ENCODE results near the gene MAMLD1.
"Not testable (repeated sequence)": the region's sequence is repeated elsewhere in the genome, so short reads cannot be mapped to it uniquely, and the experiment has no call there.

The MAMLD1 gene

GRCh38 chrX:150337026-150337425, 26.1 kb upstream of the MAMLD1 start:
- no peak for DNase-seq
- Mint-ChIP-seq H3K36me3 (ENCODE audit: low read depth) (no peaks in the 10 kb centered on the region), H3K27ac (no peak overlapping the region), H3K4me3 (no peak overlapping the region), H3K9me3 (no peaks in the 10 kb centered on the region), H3K4me1 (ENCODE audit: low read depth) (peaks cover 9% of the 10 kb centered on the region), H3K27me3 (no peaks in the 10 kb centered on the region)

- no peak for DNase-seq
- H3K27me3 Mint-ChIP-seq, result no peaks in the 10 kb centered on the region
- H3K4me1 Mint-ChIP-seq (ENCODE audit: low read depth), result peaks cover 9% of the 10 kb centered on the region
- no peaks in the 10 kb centered on the region for H3K9me3 Mint-ChIP-seq
- H3K27ac Mint-ChIP-seq, result no peak overlapping the region
- H3K36me3 Mint-ChIP-seq (ENCODE audit: low read depth), result no peaks in the 10 kb centered on the region
- no peak overlapping the region for H3K4me3 Mint-ChIP-seq
Observed at GRCh38 chrX:150337536-150337935, 25.6 kb upstream of the MAMLD1 start.

GRCh38 chrX:150338615-150339014, 24.5 kb upstream of the MAMLD1 start:
- H3K9me3 Mint-ChIP-seq, result no peaks in the 10 kb centered on the region
- H3K27ac Mint-ChIP-seq, result no peak overlapping the region
- no peak overlapping the region for H3K4me3 Mint-ChIP-seq
- DNase-seq, result no peak
- no peaks in the 10 kb centered on the region for H3K4me1 Mint-ChIP-seq (ENCODE audit: low read depth)
- H3K36me3 Mint-ChIP-seq (ENCODE audit: low read depth), result no peaks in the 10 kb centered on the region
- H3K27me3 Mint-ChIP-seq, result no peaks in the 10 kb centered on the region

GRCh38 chrX:150339736-150340135, 23.4 kb upstream of the MAMLD1 start:
- H3K36me3 Mint-ChIP-seq (ENCODE audit: low read depth), result no peaks in the 10 kb centered on the region

GRCh38 chrX:150340326-150340725, 22.8 kb upstream of the MAMLD1 start:
- not testable (repeated sequence) for H3K4me1 Mint-ChIP-seq (ENCODE audit: low read depth); H3K4me3 Mint-ChIP-seq; H3K36me3 Mint-ChIP-seq (ENCODE audit: low read depth); H3K27ac Mint-ChIP-seq; H3K9me3 Mint-ChIP-seq; H3K27me3 Mint-ChIP-seq; DNase-seq

More at GRCh38 chrX:150339736-150340135, 23.4 kb upstream of the MAMLD1 start:
- DNase-seq, result no peak
- peaks cover 3% of the 10 kb centered on the region for H3K27me3 Mint-ChIP-seq
- no peaks in the 10 kb centered on the region for H3K4me1 Mint-ChIP-seq (ENCODE audit: low read depth)
- H3K27ac Mint-ChIP-seq, result no peak overlapping the region
- no peak overlapping the region for H3K4me3 Mint-ChIP-seq
- no peaks in the 10 kb centered on the region for H3K9me3 Mint-ChIP-seq

- no peak for DNase-seq
- peaks cover 41% of the 10 kb centered on the region for H3K27me3 Mint-ChIP-seq
- no peaks in the 10 kb centered on the region for H3K36me3 Mint-ChIP-seq (ENCODE audit: low read depth)
- no peak overlapping the region for H3K27ac Mint-ChIP-seq
- H3K4me3 Mint-ChIP-seq, result no peak overlapping the region
- H3K9me3 Mint-ChIP-seq, result no peaks in the 10 kb centered on the region
- H3K4me1 Mint-ChIP-seq (ENCODE audit: low read depth), result no peaks in the 10 kb centered on the region
Observed at GRCh38 chrX:150347471-150347870, 15.6 kb upstream of the MAMLD1 start.

- Mint-ChIP-seq H3K27me3 (peaks cover 41% of the 10 kb centered on the region), H3K9me3 (no peaks in the 10 kb centered on the region), H3K36me3 (ENCODE audit: low read depth) (no peaks in the 10 kb centered on the region), H3K4me1 (ENCODE audit: low read depth) (no peaks in the 10 kb centered on the region), H3K4me3 (no peak overlapping the region), H3K27ac (no peak overlapping the region)
- no peak for DNase-seq
Observed at GRCh38 chrX:150348365-150348764, 14.8 kb upstream of the MAMLD1 start.

- peaks cover 32% of the 10 kb centered on the region for H3K27me3 Mint-ChIP-seq
- H3K36me3 Mint-ChIP-seq (ENCODE audit: low read depth), result no peaks in the 10 kb centered on the region
- no peak overlapping the region for H3K27ac Mint-ChIP-seq
- no peak for DNase-seq
- no peak overlapping the region for H3K4me3 Mint-ChIP-seq
- H3K4me1 Mint-ChIP-seq (ENCODE audit: low read depth), result no peaks in the 10 kb centered on the region
- no peaks in the 10 kb centered on the region for H3K9me3 Mint-ChIP-seq
Observed at GRCh38 chrX:150352114-150352513, 11.0 kb upstream of the MAMLD1 start.

GRCh38 chrX:150352581-150352980, 10.5 kb upstream of the MAMLD1 start:
- H3K27ac Mint-ChIP-seq, result no peak overlapping the region
- no peak for DNase-seq
- H3K4me3 Mint-ChIP-seq, result no peak overlapping the region
- no peaks in the 10 kb centered on the region for H3K4me1 Mint-ChIP-seq (ENCODE audit: low read depth)
- no peaks in the 10 kb centered on the region for H3K9me3 Mint-ChIP-seq
- H3K27me3 Mint-ChIP-seq, result peaks cover 28% of the 10 kb centered on the region
- H3K36me3 Mint-ChIP-seq (ENCODE audit: low read depth), result no peaks in the 10 kb centered on the region

- no peak overlapping the region for H3K4me3 Mint-ChIP-seq
- peaks cover 33% of the 10 kb centered on the region for H3K27me3 Mint-ChIP-seq
- peaks cover under 1% of the 10 kb centered on the region for H3K4me1 Mint-ChIP-seq (ENCODE audit: low read depth)
- no peaks in the 10 kb centered on the region for H3K36me3 Mint-ChIP-seq (ENCODE audit: low read depth)
- DNase-seq, result no peak
- no peak overlapping the region for H3K27ac Mint-ChIP-seq
- H3K9me3 Mint-ChIP-seq, result no peaks in the 10 kb centered on the region
Observed at GRCh38 chrX:150355913-150356312, 7.2 kb upstream of the MAMLD1 start.

GRCh38 chrX:150357790-150358189, 5.3 kb upstream of the MAMLD1 start:
- Mint-ChIP-seq H3K36me3 (ENCODE audit: low read depth) (no peaks in the 10 kb centered on the region), H3K9me3 (no peaks in the 10 kb centered on the region), H3K27ac (no peak overlapping the region), H3K4me3 (no peak overlapping the region), H3K27me3 (peaks cover 42% of the 10 kb centered on the region), H3K4me1 (ENCODE audit: low read depth) (peaks cover 12% of the 10 kb centered on the region)
- no peak for DNase-seq

- no peak for DNase-seq
- Mint-ChIP-seq H3K27ac (no peak overlapping the region), H3K9me3 (no peaks in the 10 kb centered on the region), H3K27me3 (peaks cover 42% of the 10 kb centered on the region), H3K36me3 (ENCODE audit: low read depth) (no peaks in the 10 kb centered on the region), H3K4me3 (no peak overlapping the region), H3K4me1 (ENCODE audit: low read depth) (peaks cover 12% of the 10 kb centered on the region)
Observed at GRCh38 chrX:150358651-150359050, 4.5 kb upstream of the MAMLD1 start.

- H3K27me3 Mint-ChIP-seq, result peaks cover 42% of the 10 kb centered on the region
- H3K4me1 Mint-ChIP-seq (ENCODE audit: low read depth), result peaks cover 12% of the 10 kb centered on the region
- DNase-seq, result no peak
- H3K36me3 Mint-ChIP-seq (ENCODE audit: low read depth), result no peaks in the 10 kb centered on the region
- H3K27ac Mint-ChIP-seq, result no peak overlapping the region
- no peak overlapping the region for H3K4me3 Mint-ChIP-seq
- no peaks in the 10 kb centered on the region for H3K9me3 Mint-ChIP-seq
Observed at GRCh38 chrX:150360331-150360730, 2.8 kb upstream of the MAMLD1 start.

GRCh38 chrX:150361070-150361776, 1.9 kb upstream of the MAMLD1 start:
- Mint-ChIP-seq H3K36me3 (ENCODE audit: low read depth) (no peaks in the 10 kb centered on the region), H3K4me1 (ENCODE audit: low read depth) (peaks cover 20% of the 10 kb centered on the region), H3K9me3 (no peaks in the 10 kb centered on the region), H3K27me3 (peaks cover 45% of the 10 kb centered on the region), H3K4me3 (peak overlapping the region; percentile 74), H3K27ac (peak overlapping the region; percentile 74)
- DNase-seq, result peak; percentile 61

GRCh38 chrX:150361777-150362351, 1.3 kb upstream of the MAMLD1 start:
- peak overlapping the region; percentile 74 for H3K4me3 Mint-ChIP-seq
- peak; percentile 54 for DNase-seq
- H3K36me3 Mint-ChIP-seq (ENCODE audit: low read depth), result no peaks in the 10 kb centered on the region
- H3K9me3 Mint-ChIP-seq, result no peaks in the 10 kb centered on the region
- peaks cover 27% of the 10 kb centered on the region for H3K4me1 Mint-ChIP-seq (ENCODE audit: low read depth)
- no peak overlapping the region for H3K27ac Mint-ChIP-seq
- H3K27me3 Mint-ChIP-seq, result peaks cover 45% of the 10 kb centered on the region
